HG03064 (cell line): Measurements from ENCODE around the gene ADSS1.
"Not testable (repeated sequence)": the region's sequence is repeated elsewhere in the genome, so short reads cannot be mapped to it uniquely, and the experiment has no call there.

Source experiments
- ATAC-seq: cut with Tn5 transposase; IDR thresholded peaks from one replicate; pipeline ENCODE4 v1.9.1; 2021; ENCODE audit warnings: low read depth; ENCODE audit not compliant: unreplicated experiment

Gene ADSS1

DNA sequence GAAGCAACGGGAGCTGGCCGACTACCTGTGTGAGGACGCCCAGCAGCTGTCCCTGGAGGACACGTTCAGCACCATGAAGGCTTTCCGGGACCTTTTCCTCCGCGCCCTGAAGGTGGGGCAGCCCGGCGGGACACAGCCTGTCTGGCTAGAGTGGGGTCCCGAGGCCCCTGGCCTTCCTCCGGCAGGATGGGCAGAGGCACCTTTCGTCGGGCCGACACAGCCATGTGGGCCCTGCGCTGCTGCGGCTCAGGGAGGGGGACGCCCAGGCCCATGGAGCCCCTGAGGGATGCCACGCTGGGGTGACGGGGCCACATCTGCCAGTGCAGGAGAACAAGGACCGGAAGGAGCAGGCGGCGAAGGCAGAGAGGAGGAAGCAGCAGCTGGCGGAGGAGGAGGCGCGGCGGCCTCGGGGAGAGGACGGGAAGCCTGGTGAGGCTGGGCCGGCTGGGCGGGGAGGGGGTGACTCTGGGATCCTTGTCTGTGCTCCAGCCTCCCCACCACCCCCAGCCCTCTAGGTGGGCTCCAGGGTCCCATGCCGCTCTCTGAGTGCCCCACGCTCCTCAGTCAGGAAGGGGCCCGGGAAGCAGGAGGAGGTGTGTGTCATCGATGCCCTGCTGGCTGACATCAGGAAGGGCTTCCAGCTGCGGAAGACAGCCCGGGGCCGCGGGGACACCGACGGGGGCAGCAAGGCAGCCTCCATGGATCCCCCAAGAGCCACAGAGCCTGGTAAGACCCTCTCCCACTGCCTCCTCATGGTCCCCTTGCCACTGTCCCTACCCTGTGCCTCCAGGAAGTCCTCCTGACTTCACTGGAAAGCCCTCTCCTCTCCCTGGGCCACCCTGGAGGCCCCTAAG is 10.9 kb upstream of the ADSS1 start:
- ATAC-seq, result no peak

DNA sequence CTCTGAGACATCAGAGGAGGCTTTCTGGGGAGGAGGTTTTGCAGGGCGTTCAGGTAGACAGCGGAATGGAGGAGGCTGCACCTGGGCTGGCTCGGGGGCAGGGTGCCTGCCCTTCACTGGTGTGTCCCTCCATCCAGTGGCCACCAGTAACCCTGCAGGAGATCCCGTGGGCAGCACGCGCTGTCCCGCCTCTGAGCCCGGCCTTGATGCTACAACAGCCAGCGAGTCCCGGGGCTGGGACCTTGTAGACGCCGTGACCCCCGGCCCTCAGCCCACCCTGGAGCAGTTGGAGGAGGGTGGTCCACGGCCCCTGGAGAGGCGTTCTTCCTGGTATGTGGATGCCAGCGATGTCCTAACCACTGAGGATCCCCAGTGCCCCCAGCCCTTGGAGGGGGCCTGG is 10.0 kb upstream of the ADSS1 start:
- no peak for ATAC-seq

DNA sequence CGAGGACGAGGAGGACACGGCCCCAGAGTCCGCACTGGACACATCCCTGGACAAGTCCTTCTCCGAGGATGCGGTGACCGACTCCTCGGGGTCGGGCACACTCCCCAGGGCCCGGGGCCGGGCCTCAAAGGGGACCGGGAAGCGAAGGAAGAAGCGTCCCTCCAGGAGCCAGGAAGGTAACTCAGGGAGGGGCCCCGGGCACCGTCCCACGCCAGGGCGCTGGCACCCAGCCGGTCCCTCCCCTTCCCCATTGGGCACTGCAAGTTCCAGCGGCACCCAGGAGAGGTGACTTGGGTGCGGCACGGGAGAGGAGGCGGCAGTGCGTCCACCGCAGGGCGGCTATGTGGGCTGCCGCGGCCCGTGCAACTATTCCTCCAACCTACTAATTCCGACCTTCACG is 9.3 kb upstream of the ADSS1 start:
- ATAC-seq, result no peak

DNA sequence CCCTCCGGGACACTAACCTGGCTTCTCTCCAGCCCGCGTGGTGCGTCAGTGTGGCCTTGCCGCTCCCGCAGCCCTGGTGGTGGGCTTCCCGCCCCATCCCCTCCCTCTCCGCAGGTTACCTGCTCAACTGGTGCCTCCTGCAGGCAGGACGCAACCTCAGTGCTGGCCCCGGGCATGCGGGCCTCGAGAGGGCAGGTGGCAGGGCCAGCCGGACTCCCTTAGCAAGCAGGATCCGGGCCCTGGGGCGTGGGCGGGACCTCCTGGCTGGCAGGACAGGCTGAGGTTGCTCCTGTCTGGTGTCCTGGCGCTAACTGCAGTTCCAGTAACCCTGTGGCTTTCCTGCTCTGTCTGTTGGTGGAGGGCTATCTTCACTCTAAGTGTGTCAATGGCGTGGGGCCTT is 8.6 kb upstream of the ADSS1 start:
- ATAC-seq, result no peak

DNA sequence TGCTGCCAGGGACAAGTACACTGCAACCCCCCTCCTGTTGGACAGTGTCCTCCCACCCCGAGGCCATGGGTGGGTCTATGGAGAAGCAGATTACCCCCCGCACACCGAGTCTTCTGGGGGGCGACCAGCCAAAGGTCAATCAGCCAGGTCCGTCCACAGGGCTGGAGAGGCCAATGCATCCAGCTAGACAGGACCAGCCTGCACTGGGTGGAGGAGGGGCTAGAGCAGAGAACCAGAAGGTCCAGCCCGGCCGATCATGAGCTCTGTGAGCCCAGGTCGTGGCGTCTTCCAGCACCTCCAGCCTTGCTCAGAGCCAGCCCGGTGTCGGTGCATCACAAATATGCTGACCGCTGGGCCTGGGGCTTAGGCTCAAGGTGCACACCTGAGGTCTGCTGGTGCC is 8.2 kb upstream of the ADSS1 start:
- ATAC-seq, result no peak

DNA sequence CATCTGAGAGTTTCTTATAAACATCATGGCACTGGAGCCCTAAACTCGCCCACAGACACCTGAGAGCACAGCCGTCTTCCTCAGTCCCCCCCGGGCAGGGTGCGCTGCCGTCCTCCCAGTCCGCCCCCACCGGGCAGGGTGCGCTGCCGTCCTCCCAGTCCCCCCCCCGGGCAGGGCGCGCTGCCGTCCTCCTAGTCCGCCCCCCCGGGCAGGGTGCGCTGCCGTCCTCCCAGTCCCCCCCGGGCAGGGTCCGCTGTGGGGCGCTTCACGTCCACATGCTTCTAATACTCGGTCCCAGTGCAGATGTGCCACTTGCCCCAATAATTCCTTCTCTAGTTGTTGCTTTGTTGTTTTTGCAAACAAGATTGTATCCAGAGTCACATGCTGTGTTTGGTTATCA is 6.9 kb upstream of the ADSS1 start:
- ATAC-seq, result no peak

DNA sequence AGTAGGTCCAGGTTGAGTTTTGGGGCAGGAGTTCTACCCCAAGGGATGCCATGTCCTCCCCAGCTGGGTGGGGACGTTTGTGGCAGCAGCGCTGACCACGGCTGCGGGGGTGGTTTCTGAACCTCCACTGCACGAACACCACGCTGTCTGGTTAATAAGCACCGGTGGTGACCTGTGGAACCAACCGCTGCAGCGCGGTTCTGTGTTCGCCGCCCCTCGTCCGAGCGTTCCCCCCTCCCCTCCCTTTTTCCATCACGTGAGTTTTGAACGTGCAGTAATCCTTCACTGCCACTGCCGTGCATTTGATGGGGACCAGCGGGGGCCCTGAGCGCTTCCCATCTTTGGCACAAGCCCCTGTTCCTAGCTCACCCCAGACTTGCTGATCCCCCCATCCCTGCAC is 6.4 kb upstream of the ADSS1 start:
- ATAC-seq, result no peak

DNA sequence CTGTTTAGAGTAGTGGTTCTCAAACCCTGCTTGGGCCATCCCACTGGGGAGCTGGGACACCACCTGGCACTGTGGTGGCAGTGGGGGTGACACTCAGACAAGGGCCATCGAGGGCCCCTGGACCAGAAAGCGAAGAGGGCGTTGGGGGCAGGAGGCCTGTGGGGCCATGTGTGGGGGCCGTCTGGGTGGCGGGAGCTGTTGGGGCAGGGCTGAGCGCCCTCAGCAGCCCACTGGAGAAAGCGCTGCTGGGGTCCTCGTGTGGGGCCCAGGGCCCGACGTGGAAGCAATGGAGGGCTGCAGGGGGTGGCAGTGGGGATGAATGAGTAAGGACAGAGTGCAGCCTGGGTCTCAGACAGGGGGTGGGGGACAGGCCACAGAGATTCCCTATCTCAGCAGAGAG is 5.9 kb upstream of the ADSS1 start:
- ATAC-seq, result no peak

DNA sequence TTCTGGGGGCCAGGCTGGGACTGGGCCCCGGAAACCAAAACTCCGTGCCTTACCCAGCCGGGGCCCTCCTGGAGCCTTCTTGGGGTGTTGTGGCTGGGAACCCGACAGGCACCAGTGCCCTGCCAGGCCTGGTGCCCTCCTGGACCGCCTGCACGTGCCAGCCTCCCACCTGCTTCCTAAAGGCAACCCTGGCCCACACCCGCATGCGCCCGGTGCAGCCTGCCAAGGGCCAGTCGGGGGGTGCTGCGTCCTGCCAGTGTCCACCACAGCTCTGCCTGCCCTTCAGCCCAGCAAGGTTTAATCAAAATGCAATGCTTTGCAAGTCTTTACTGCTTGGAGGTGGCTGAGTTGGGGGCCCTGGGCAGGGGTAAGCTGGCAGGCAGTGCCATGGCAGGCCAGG is 5.2 kb upstream of the ADSS1 start:
- no peak for ATAC-seq

DNA sequence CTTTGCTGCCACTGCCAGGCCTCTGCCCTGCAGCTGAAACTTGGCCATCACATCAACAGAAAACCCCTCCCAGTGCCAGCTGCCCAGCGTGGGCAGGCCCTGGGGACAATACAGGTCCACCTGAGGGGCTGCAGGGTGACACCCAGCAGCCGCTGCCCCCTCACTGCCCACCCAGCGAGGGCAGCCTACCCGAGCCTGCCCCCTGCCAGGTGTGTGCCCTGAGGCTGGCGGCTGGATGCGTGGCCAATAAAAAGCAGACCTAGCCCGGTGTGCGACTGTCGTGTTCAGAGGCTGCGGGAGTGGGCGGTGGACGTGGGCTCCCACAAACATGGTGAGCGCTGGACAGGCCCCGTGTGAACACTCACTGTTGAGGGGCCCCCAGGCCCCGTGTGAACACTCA is 4.7 kb upstream of the ADSS1 start:
- ATAC-seq, result no peak

DNA sequence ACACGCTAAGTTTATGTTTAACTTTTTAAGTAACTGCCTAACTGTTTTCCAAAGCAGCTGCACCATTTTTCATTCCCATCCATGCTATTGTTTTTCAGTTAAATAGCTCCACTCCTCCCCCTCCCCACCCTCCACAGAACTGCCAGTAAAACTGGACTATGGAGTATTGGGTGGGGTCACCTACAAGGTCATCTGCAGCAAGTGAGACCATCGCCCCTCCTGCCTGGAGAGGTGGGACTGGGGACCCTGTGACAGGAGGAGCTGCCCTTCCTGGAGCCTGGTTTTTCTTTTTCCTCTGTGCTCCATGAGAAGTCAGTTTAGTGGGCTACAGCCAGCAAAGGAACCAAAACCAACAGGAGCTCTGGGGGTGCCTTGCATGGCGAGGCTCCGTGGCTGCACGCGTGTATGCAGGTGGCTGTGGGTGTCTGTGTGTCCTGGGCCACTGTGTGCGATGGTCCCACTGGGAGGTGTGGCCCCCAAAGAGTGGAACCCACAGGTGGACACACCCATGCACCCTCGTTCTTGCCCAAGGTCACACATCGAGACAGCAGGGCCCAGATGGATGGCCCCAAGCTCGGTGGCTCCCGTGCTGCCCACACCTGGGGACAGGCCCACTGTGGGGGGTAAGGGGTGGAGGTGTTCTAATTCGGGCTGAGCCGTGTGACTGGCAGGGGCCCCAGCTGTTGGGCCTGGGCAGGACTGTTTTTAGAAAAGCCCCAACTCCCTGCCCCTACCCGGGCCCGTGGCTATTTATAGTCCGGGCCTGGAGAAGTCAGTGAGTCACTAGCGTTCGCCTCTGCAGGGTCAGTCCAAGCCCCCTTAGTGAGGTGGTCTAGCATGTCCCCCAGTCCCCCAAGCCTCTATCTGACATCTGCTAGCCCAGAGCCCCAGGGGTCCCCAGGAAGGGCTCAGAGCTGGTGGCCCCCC is 2.3 kb upstream of the ADSS1 start:
- ATAC-seq, result no peak

DNA sequence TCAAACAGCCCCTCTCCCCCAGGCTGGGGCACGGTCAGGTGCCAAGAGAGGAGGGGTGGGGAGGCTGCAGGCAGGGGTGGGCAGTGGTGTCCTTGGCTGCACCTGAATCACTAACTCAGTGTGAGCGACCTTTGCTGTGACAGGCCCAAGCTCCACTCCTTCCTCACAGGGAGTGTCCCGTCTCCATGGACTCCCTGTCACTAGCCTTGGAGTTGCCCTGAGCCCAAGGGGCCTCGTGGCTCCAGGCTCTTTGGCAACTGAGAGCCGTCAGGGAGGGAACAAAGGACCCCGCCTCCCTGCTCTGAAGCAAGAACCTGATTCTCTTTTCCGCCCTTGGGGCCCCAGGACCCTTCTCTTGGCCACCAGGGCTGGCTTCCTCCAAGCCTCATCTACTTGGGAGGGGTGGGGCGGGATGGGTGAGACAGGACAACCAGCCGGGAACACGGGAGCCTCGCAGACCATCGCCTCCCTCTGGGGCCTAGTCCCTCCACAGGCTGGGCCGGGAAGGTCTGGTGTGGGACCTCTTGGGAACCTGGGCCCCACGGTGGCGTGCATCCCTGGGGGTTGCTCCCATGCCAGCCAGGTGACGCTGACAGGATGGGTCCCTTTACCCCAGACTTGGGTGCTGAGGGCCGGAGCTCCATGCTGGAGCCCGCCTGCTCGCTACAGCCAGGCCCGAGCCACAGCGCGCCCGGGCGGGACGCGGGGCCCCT is 935 bp upstream of the ADSS1 start:
- ATAC-seq, result no peak

DNA sequence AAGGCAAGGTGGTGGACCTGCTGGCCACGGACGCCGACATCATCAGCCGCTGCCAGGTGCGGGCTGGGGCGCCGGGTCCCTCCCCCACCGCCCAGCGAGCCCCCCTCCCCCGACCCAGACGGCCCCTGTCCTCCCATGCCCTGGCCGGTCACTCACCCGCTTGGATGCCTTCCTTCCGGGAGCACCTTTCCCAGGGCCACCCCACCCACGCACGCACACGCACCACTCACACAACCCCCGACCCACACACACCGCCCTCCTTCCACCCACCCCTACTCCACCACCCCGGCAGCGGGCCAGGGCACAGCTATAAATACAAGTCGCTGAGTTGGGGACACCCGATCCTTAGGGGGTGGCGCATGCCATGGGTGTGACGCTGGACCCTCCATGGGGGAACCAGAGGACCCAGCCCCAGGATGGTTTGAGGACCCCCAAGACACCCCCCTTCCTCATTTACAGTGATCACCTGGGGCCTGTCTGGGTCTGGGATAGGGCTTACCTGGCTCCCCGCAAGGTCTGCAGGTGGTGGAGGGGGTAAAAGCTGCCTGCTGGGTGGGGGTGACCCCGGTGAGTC is 465 bp downstream of the ADSS1 start:
- no peak for ATAC-seq

DNA sequence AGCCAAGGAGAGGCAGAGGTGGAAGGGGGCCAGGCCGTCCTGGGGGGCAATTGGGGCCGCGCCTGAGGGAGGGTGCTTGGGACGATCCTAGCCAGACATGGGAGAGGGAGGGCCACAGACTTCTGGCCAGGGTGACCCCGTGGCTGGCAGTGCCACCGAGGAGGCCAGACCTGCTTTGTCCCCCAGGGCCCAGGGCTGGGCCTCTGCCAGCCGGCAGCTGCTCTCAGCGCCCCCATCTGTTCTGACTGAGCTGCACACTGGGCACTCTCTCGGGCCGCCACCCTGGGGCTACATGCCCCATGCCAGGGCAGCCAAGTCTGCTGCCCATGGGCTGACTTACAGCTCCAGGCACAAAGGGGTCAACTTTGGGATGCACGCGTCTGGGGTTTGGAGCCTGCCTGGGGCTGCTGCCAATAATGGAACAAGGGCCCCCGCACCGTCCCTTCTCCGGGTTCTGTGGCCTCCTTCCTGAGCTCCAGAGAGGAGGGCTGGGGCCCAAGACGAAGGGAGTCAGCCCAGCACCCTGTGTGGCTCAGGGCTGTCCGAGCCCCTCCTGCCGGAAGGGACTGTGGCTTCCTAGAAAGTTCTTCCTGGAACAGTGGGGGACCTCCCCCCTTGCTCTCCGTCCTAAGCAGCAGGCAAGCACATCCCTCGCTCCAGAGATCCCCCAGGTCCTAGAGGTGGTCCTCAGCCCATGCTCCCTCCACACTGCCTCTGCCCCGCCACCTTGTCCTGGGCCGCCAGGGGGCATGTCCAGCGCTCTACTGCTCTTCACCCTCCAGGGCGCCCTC is 1.1 kb downstream of the ADSS1 start:
- ATAC-seq, result no peak

DNA sequence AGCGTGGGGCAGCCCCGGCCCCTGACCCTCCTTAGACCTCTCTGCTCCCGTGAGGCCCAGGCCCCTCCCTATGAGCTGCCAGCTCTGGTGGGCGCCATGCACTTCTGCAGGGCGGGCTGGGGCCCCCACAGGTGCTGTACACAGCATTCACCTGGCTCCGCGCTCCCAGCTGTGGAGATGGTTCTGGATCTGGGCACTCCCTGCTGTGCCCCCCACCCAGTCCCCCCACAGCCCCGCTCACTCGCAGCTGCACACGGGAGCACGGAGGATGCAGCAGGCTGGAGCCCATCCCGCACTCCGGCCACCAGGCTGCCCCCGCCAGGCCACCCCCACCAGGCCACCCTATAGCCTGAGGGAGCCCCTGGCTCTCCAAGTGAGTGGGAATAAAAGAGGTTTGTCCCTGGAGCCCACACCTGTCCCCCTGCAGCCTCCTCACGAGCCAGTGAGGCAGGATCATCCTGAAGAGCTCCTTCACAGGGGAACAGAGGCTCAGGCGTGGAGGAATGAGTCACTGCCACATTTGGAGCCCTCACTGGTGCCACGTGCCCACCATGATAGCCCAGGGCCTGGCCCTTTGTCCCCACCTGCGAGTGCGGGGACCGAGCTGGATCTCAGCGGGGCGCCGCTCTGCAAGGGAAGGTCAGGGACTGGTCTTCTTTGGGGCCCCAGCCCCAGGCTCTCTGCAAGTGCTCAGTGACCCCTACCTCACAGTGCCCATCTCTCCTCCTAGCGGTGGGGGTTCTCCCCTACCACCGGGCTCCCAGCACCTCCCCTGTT is 1.9 kb downstream of the ADSS1 start:
- ATAC-seq, result no peak

DNA sequence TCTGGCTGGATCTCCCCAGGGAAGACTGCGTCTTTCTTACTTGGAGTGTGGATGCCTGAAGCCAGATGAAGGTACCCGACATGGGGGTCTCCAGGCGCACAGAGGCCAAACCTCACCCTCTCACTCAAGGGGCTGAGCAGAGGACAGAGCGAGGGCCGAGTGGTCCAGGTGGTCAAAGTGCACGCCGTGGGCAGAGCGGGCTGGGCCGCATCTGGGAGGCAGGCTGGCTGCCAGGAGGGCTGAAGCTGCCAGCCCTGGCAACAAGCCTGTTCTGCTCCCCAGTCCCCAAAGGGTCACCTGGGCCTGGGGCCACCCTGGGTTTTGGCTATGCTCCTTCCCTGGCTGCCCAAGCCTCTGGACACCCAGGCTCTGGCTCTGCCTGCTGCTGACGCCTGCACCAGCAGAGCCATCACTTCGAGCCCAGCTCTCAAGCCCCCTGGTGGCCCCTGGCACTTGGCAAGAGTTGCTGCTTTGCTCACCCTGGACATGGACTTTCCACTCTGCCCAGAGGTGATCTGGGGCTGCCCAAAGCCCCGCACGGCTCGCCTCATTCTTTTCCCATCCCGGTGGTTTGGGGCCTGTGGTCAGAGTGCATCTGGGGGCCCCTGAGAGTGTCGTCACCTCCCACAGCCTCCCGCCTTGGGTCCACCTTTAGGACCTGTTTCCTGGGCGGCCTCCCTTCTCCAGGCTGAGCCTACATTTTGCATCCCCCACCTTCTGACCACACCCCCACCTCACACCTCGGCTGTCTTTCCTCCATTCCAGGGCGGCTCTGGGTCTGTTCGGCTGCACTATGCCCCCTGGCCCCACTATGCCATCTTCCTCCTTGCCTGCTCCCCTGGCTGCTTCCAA is 2.8 kb downstream of the ADSS1 start:
- no peak for ATAC-seq

DNA sequence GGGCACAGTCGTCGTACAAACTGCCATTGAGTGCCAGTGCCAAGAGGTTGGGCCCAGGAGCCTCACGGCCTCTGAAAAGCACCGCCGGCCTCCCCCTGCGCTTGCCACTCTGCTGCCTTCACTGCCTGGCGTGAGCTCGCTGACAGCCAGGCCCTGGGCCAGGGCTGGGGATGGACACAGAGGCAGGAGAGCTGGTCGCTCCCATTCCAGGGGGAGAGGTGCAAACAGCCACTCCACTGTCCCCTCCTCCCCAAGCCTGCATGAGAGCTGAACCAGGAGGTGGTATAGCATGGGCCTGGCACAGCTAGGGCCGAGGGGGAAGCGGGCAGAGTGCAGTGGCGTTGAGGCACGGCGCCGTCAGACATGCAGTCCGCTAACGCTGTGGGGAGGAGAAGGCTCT is 4.6 kb downstream of the ADSS1 start:
- no peak for ATAC-seq

DNA sequence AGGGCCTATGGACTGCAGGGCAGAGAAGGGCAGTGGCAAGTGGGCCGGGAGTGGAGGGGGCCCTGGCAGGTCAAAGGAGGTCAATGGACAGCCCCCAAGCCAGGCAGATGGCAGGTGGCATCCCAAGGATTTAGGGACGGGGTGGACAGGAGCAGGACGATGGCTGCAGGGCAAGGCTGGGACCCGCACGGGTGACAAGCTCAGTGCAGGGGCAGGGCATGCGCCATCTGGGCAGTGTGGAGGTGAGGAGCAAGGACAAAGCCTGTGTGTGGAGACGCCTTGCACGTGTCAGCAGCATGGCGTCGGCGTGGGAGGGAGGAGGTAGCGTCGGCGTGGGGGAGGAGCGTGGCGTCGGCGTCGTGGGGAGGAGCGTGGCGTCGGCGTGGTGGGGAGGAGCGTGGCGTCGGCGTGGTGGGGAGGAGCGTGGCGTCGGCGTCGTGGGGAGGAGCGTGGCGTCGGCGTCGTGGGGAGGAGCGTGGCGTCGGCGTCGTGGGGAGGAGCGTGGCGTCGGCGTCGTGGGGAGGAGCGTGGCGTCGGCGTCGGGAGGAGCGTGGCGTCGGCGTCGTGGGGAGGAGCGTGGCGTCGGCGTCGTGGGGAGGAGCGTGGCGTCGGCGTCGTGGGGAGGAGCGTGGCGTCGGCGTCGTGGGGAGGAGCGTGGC is 5.3 kb downstream of the ADSS1 start:
- not testable (repeated sequence) for ATAC-seq
